ENCODE data around the gene NPRL2. TPM values are rescaled to one million over a fixed set of nuclear protein-coding genes. Genes with fewer than 3 reads are reported as not detected.

NPRL2 gene
- total and polyA plus RNA-seq, 2 of the 13 experiments (the other 11 are each of a cell fraction or from before 2014, with no cell fraction given), result 30.6 to 51.4 TPM

- TF ChIP-seq, protein P1, sequence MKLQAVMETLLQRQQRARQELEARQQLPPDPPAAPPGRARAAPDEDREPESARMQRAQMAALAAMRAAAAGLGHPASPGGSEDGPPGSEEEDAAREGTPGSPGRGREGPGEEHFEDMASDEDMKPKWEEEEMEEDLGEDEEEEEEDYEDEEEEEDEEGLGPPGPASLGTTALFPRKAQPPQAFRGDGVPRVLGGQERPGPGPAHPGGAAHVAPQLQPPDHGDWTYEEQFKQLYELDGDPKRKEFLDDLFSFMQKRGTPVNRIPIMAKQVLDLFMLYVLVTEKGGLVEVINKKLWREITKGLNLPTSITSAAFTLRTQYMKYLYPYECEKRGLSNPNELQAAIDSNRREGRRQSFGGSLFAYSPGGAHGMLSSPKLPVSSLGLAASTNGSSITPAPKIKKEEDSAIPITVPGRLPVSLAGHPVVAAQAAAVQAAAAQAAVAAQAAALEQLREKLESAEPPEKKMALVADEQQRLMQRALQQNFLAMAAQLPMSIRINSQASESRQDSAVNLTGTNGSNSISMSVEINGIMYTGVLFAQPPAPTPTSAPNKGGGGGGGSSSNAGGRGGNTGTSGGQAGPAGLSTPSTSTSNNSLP (IDR thresholded peaks at IDR 0.05; ENCODE audit: low read depth, low read length), result no peak
- TF ChIP-seq ISX (CRISPR knock-in tag; conservative IDR thresholded peaks at IDR 0.05) (no peak), PHB2 (IDR thresholded peaks at IDR 0.05; ENCODE audit: partially characterized antibody) (no peak), YEATS2 (CRISPR knock-in tag; IDR thresholded peaks at IDR 0.05; ENCODE audit: borderline replicate concordance) (peak; percentile 86), CHCHD3 (CRISPR knock-in tag; IDR thresholded peaks at IDR 0.05) (0 out of 2 replicates have a peak, but pooled peaks have one; percentile 39), HDAC6 (IDR thresholded peaks at IDR 0.05; ENCODE audit: low read depth, low read length) (no peak), GLI4 (CRISPR knock-in tag; IDR thresholded peaks at IDR 0.05; ENCODE audit: borderline replicate concordance) (peak; percentile 89; the same call in 1 of the 2 replicates), SIX1 (CRISPR knock-in tag; IDR thresholded peaks at IDR 0.05; ENCODE audit: borderline replicate concordance) (no peak), STAG1 (CRISPR knock-in tag; IDR thresholded peaks at IDR 0.05) (no peak), CTCF (CRISPR knock-in tag; IDR thresholded peaks at IDR 0.05) (no peak), WIZ (CRISPR knock-in tag; IDR thresholded peaks at IDR 0.05) (peak; percentile 52), ZFP1 (CRISPR knock-in tag; IDR thresholded peaks at IDR 0.05) (0 out of 2 replicates have a peak, but pooled peaks have one; percentile 24), ZNF607 (CRISPR knock-in tag; IDR thresholded peaks at IDR 0.05; ENCODE audit: borderline replicate concordance) (peak; percentile 35; the same call in 1 of the 2 replicates), SNAPC4 (CRISPR knock-in tag; IDR thresholded peaks at IDR 0.05) (no peak), DNMT3B (CRISPR knock-in tag; conservative IDR thresholded peaks at IDR 0.05) (peak; percentile 58; the same call in 1 of the 2 replicates), ZNF121 (CRISPR knock-in tag; IDR thresholded peaks at IDR 0.05) (no peak), ZFP36 (IDR thresholded peaks at IDR 0.05; ENCODE audit: borderline replicate concordance, low read depth, low read length, partially characterized antibody) (no peak), NFRKB (IDR thresholded peaks at IDR 0.05) (no peak)
- TF ChIP-seq, protein P2, sequence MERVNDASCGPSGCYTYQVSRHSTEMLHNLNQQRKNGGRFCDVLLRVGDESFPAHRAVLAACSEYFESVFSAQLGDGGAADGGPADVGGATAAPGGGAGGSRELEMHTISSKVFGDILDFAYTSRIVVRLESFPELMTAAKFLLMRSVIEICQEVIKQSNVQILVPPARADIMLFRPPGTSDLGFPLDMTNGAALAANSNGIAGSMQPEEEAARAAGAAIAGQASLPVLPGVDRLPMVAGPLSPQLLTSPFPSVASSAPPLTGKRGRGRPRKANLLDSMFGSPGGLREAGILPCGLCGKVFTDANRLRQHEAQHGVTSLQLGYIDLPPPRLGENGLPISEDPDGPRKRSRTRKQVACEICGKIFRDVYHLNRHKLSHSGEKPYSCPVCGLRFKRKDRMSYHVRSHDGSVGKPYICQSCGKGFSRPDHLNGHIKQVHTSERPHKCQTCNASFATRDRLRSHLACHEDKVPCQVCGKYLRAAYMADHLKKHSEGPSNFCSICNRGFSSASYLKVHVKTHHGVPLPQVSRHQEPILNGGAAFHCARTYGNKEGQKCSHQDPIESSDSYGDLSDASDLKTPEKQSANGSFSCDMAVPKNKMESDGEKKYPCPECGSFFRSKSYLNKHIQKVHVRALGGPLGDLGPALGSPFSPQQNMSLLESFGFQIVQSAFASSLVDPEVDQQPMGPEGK (CRISPR knock-in tag; IDR thresholded peaks at IDR 0.05), result peak; percentile 54
Observed at GRCh38 chr3:50358911-50359759, 8.6 kb upstream of the NPRL2 start, which contains the start of gene TMEM115 (continued).

Measured in HepG2 (cell line).